CD4-positive, alpha-beta T cell treated with Interleukin-21 for 1 hour (primary cell): ENCODE measurements around the gene RAC2.
"Not testable (repeated sequence)": the region's sequence is repeated elsewhere in the genome, so short reads cannot be mapped to it uniquely, and the experiment has no call there.

Experiments
- DNase-seq: peaks from one replicate; pipeline ENCODE4 v3.0.0-alpha.2; 2020

Gene RAC2

DNA sequence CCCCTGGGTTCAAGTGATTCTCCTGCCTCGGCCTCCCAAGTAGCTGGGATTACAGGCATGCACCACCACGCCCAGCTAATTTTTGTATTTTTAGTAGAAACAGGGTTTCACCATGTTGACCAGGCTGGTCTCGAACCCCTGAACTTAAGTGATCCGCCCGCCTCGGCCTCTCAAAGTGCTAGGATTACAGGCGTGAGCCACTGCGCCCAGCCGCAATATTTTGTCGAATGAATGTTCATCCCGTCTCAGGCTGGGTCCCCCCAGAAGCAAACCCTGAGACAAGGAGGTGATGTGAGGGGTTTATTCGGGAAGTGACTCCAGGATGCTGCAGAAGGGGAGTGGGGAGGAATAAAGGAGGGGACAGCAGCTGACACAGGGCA, 10.7 kb downstream of the RAC2 start:
- DNase-seq, result not testable (repeated sequence)

DNA sequence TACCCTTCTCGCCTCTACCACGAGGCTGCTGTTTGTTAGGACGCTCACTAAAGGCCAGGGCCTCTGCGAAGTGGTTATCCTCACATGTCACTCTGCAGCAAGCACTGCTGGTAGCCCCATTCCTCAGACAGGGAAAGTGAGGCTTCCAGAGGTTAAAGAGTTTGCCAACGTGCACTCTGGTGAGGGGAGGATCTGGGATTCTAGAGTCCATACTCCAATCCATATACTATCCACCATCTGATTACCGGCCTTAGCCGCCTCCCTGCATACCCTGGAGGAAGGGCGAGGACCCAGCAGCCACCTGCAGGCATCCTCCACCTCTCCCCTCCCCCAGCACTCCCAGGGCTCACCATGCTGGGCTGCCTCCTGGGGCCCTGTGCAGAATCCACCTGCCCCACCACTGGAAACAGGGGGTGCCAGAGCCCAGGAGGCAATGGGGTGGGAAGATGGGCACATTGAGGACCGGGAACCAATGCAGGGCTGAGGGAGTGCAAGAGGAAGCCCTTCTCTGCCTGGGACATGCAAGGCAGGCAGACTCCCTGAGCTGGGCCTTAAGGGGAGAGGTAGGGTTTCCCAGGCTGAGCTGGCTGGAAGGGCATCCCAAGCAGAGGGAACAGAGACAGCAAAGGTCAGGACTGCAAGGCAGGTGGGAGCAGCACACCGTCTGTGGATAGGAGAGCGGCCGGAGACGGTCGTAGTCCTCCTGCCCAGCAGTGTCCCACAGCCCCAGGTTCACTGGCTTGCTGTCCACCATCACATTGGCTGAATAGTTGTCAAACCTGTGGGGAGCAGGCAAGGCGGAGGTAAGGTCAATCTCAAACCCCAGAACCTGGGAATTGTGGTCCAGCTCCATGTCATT, 11.7 kb downstream of the RAC2 start:
- DNase-seq, result no peak

GRCh38 chr22:37231406-37232139, 12.5 kb downstream of the RAC2 start:
- no peak for DNase-seq

GRCh38 chr22:37230673-37231405, 13.2 kb downstream of the RAC2 start:
- DNase-seq, result peak; percentile 74

- peak; percentile 90 for DNase-seq
These were observed 14.0 kb downstream of the RAC2 start for GRCh38 chr22:37229805-37230672.

- peak; percentile 63 for DNase-seq
These were observed 14.9 kb downstream of the RAC2 start for GRCh38 chr22:37229012-37229804.

- DNase-seq, result peak; percentile 64
These were observed 15.7 kb downstream of the RAC2 start for GRCh38 chr22:37228106-37229011.

- DNase-seq, result no peak
These were observed 17.6 kb downstream of the RAC2 start for GRCh38 chr22:37226514-37226913.

DNA sequence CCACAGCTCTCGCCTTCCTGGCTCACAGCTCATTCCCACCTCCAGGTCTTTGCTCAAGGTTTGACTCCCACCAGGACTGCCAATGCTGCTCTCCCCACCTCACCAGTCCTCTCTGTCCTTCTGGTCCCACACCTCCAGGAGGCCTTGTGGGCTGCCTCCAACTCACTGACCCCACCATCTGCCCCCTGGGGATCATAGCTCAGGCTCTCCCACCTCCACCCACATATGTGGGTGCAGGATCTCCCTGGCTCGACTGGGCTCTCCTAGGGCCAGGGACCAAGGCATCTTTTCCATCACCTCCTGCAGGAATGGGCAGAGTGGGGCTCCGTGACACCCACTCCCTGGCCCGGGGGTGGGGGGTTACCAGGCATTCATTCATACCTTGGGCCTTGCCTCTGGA, 18.0 kb downstream of the RAC2 start:
- no peak for DNase-seq

- DNase-seq, result no peak
These were observed 18.6 kb downstream of the RAC2 start for GRCh38 chr22:37225481-37225880.

- no peak for DNase-seq
These were observed 19.2 kb downstream of the RAC2 start for GRCh38 chr22:37224757-37225420.

GRCh38 chr22:37223965-37224551, 20.0 kb downstream of the RAC2 start:
- DNase-seq, result no peak

DNA sequence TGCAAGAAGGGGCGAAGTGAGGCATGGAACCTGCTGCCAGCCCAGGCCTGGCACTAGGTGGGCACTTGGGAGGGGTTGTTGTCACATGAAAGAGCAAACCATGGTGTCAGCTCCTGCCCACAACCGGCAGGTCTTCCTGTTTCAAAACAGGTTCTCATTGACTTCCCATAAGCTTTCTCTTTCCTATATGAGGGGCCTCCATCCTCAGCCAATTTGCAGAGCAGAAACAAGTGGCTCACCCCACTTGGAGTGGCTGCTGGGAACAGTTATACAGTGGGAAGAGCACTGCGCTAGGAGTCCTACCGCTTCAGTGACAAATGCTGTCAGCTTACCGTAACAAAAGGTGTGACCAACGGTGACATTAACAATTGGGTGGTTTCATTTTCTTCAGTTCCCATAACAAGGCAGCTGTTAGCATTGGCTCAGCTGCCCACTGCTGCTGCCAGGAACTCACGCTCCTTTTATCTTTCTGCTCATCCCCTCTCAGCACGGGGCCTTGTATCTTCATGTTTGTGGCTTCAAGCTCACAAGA, 21.6 kb downstream of the RAC2 start:
- DNase-seq, result peak; percentile 85

DNA sequence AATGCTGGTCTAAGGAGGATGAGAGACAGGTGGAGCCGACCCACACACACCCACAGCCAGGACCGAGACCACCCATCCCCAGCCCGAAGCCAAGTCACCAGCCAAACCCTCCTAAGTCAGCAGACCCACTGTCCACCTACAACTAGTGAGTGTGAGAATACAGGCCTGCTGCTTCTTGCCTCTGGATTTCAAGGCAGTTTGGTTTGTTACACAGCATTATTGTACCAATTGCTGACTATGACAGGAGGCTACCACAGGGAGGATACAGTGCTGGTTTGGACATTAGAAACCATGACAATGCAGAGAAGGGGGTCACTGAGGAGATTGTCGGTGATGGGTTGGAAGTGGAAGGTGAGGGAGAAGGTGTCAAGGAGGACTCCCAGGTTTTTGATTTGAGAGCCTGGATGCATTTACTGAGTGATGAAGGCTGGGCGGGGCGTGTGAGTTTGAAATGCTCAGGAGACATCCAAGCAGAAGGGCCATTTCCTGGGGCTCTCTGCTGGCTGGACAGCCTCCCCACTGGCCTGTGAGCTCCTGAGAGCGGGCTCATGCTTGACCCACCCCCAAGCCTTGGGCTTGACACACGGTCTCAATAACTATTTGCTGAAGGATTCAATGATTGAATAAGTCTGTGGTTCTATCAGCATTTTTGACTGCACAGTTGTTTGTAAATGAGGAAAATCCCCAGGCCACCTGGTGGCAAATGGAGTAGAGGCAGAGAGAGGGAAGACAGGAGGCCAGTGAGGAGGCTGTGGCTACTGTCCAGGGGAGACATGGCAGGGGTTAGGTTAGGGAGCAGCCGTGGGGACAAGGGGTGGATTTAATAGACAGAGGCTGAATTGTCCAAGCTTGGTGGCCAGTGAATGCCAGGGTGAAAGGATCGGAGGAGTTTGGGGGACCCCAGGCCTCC, 22.4 kb downstream of the RAC2 start:
- DNase-seq, result no peak

GRCh38 chr22:37220543-37220981, 23.5 kb downstream of the RAC2 start:
- DNase-seq, result no peak

DNA sequence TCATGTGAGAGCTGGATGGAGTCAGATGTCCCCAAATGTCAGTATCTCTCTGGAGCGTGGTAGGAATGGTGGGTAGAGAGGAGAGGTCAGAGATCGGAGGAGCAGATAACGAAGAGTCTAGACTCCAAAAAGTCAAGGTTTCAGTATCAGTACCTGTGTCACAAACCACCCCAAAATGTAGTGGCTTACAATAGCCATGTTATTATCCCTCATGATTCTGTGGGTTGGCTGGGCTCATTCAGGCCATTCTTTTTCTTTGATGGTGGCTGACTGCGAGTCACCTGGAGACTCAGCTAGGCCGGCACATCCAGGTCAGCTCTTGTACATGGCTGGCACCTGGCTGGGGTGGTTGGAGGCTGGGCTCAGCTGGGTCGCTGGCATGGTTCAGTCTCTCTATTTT, 24.5 kb downstream of the RAC2 start:
- no peak for DNase-seq

- peak; percentile 85 for DNase-seq
These were observed 25.2 kb downstream of the RAC2 start for GRCh38 chr22:37218771-37219411.

GRCh38 chr22:37218399-37218770, 25.7 kb downstream of the RAC2 start:
- DNase-seq, result no peak
